Measurements from ENCODE around the gene EFCC1. TPM values are rescaled to one million over a fixed set of nuclear protein-coding genes. Genes with fewer than 3 reads are reported as not detected.
A peak's percentile ranks its signal among the peaks of the same experiment; 100 is the strongest.
"Not testable (repeated sequence)": the region's sequence is repeated elsewhere in the genome, so short reads cannot be mapped to it uniquely, and the experiment has no call there.

Gene EFCC1
- total RNA-seq, 1 donor from 2014 or later = under 0.01 TPM

GRCh38 chr3:129061888-129062834 is 61.1 kb downstream of the EFCC1 start:
- Histone ChIP-seq H3K27me3 (ENCODE audit: control insufficient read depth, insufficient read depth, low read length) (no peaks in the 10 kb centered on the region), H3K36me3 (ENCODE audit: control insufficient read depth, insufficient read depth, low read length) (no peaks in the 10 kb centered on the region), H3K4me3 (ENCODE audit: low read depth, low read length) (no peak overlapping the region)
- DNase-seq (ENCODE audit: low read depth) = no peak
- no peak for FAIRE-seq
- no peak for TF ChIP-seq CTCF (IDR thresholded peaks at IDR 0.05; ENCODE audit: insufficient read depth, low read length, severe bottlenecking)

GRCh38 chr3:129063091-129063640 is 62.1 kb downstream of the EFCC1 start:
- no peak for FAIRE-seq
- no peak for TF ChIP-seq CTCF (IDR thresholded peaks at IDR 0.05; ENCODE audit: insufficient read depth, low read length, severe bottlenecking)
- Histone ChIP-seq H3K36me3 (ENCODE audit: control insufficient read depth, insufficient read depth, low read length) (no peaks in the 10 kb centered on the region), H3K4me3 (ENCODE audit: low read depth, low read length) (no peak overlapping the region), H3K27me3 (ENCODE audit: control insufficient read depth, insufficient read depth, low read length) (no peaks in the 10 kb centered on the region)
- no peak for DNase-seq (ENCODE audit: low read depth)

GRCh38 chr3:129063841-129064482 is 62.9 kb downstream of the EFCC1 start:
- FAIRE-seq (no peak), DNase-seq (ENCODE audit: low read depth) (peak; percentile 79)
- no peaks in the 10 kb centered on the region for H3K36me3 ChIP-seq (ENCODE audit: control insufficient read depth, insufficient read depth, low read length)
- TF ChIP-seq CTCF (IDR thresholded peaks at IDR 0.05; ENCODE audit: insufficient read depth, low read length, severe bottlenecking) = peak; percentile 17
- H3K4me3 ChIP-seq (ENCODE audit: low read depth, low read length) = no peak overlapping the region
- no peaks in the 10 kb centered on the region for H3K27me3 ChIP-seq (ENCODE audit: control insufficient read depth, insufficient read depth, low read length)

GRCh38 chr3:129065016-129065719 is 64.1 kb downstream of the EFCC1 start:
- no peak overlapping the region for H3K4me3 ChIP-seq (ENCODE audit: low read depth, low read length)
- no peaks in the 10 kb centered on the region for H3K36me3 ChIP-seq (ENCODE audit: control insufficient read depth, insufficient read depth, low read length)
- H3K27me3 ChIP-seq (ENCODE audit: control insufficient read depth, insufficient read depth, low read length) = no peaks in the 10 kb centered on the region
- no peak for TF ChIP-seq CTCF (IDR thresholded peaks at IDR 0.05; ENCODE audit: insufficient read depth, low read length, severe bottlenecking)
- DNase-seq (ENCODE audit: low read depth) = no peak
- no peak for FAIRE-seq

GRCh38 chr3:129065720-129066073 is 64.6 kb downstream of the EFCC1 start:
- TF ChIP-seq CTCF (IDR thresholded peaks at IDR 0.05; ENCODE audit: insufficient read depth, low read length, severe bottlenecking) = no peak
- DNase-seq (ENCODE audit: low read depth) = no peak
- Histone ChIP-seq H3K4me3 (ENCODE audit: low read depth, low read length) (no peak overlapping the region), H3K36me3 (ENCODE audit: control insufficient read depth, insufficient read depth, low read length) (no peaks in the 10 kb centered on the region), H3K27me3 (ENCODE audit: control insufficient read depth, insufficient read depth, low read length) (no peaks in the 10 kb centered on the region)
- FAIRE-seq = no peak

GRCh38 chr3:129067719-129068118 is 66.6 kb downstream of the EFCC1 start:
- not testable (repeated sequence) for H3K4me3 ChIP-seq (ENCODE audit: low read depth, low read length); DNase-seq (ENCODE audit: low read depth); H3K36me3 ChIP-seq (ENCODE audit: control insufficient read depth, insufficient read depth, low read length); FAIRE-seq; H3K27me3 ChIP-seq (ENCODE audit: control insufficient read depth, insufficient read depth, low read length)
